Fibroblast of skin of right biceps (primary cell): ENCODE results near the gene TRIM37.
"Not testable (repeated sequence)": the region's sequence is repeated elsewhere in the genome, so short reads cannot be mapped to it uniquely, and the experiment has no call there.

Source experiments
- DNase-seq: peaks from one replicate; pipeline ENCODE4 v3.0.0-alpha.2; 2013

The TRIM37 gene

GRCh38 chr17:59108400-59109102 is 1.9 kb upstream of the TRIM37 start:
- no peak for DNase-seq

- no peak for DNase-seq
Observed at GRCh38 chr17:59107306-59107670, 608 bp upstream of the TRIM37 start.

- peak; percentile 15 for DNase-seq
Observed at GRCh38 chr17:59105852-59106462, 723 bp downstream of the TRIM37 start.

- DNase-seq: no peak
Observed at GRCh38 chr17:59101178-59101577, 5.5 kb downstream of the TRIM37 start.

GRCh38 chr17:59097876-59098275 is 8.8 kb downstream of the TRIM37 start:
- DNase-seq: no peak

GRCh38 chr17:59094861-59095530 is 11.7 kb downstream of the TRIM37 start:
- no peak for DNase-seq

GRCh38 chr17:59093702-59094231 is 12.9 kb downstream of the TRIM37 start:
- peak; percentile 92 for DNase-seq

- DNase-seq: no peak
Observed at GRCh38 chr17:59093145-59093701, 13.5 kb downstream of the TRIM37 start.

- DNase-seq: not testable (repeated sequence)
Observed at GRCh38 chr17:59090593-59090992, 16.1 kb downstream of the TRIM37 start.

- no peak for DNase-seq
Observed at GRCh38 chr17:59084154-59084553, 22.5 kb downstream of the TRIM37 start.

- peak; percentile 53 for DNase-seq
Observed at GRCh38 chr17:59074494-59074893, 32.2 kb downstream of the TRIM37 start.

- no peak for DNase-seq
Observed at GRCh38 chr17:59073972-59074371, 32.7 kb downstream of the TRIM37 start.

GRCh38 chr17:59069856-59070255 is 36.8 kb downstream of the TRIM37 start:
- DNase-seq: no peak

- DNase-seq: no peak
Observed at GRCh38 chr17:59067756-59068155, 38.9 kb downstream of the TRIM37 start.

GRCh38 chr17:59067340-59067739 is 39.3 kb downstream of the TRIM37 start:
- no peak for DNase-seq

GRCh38 chr17:59062509-59062908 is 44.2 kb downstream of the TRIM37 start:
- DNase-seq: no peak

- DNase-seq: no peak
Observed at GRCh38 chr17:59056857-59057256, 49.8 kb downstream of the TRIM37 start.

- no peak for DNase-seq
Observed at GRCh38 chr17:59049798-59050197, 56.9 kb downstream of the TRIM37 start.

GRCh38 chr17:59047616-59048015 is 59.1 kb downstream of the TRIM37 start:
- DNase-seq: no peak

- no peak for DNase-seq
Observed at GRCh38 chr17:59046192-59046591, 60.5 kb downstream of the TRIM37 start.

- no peak for DNase-seq
Observed at GRCh38 chr17:59038734-59039133, 67.9 kb downstream of the TRIM37 start.

GRCh38 chr17:59037960-59038359 is 68.7 kb downstream of the TRIM37 start:
- DNase-seq: no peak

GRCh38 chr17:59030811-59031210 is 75.9 kb downstream of the TRIM37 start:
- no peak for DNase-seq

GRCh38 chr17:59028328-59028727 is 78.4 kb downstream of the TRIM37 start:
- no peak for DNase-seq
